Transverse colon (tissue), 4 donors: Measurements from ENCODE around the gene NUDT8.
"Not testable (repeated sequence)": the region's sequence is repeated elsewhere in the genome, so short reads cannot be mapped to it uniquely, and the experiment has no call there.

Experiments
- CTCF ChIP-seq, 5 experiments: fragments of 200-600 bp in 3 of 5; fragments of 450-650 bp in 2 of 5; sonication (generic) in 3 of 5; IDR thresholded peaks; 1 replicate in 2 of 5; 2 replicates in 3 of 5; pipeline ENCODE4 v1.5.1; 2016 to 2017; ENCODE audit warnings: antibody characterized with exemption in 5 of 5, inconsistent platforms in 3 of 5, mild to moderate bottlenecking in 2 of 5, moderate library complexity in 1 of 5
- EP300 ChIP-seq: sonication (generic); formaldehyde crosslinking; IDR thresholded peaks from one replicate; pipeline ENCODE4 v1.6.1; 2017; ENCODE audit warnings: antibody characterized with exemption, low read depth
- POLR2A ChIP-seq: fragments of 450-650 bp; IDR thresholded peaks from one replicate; pipeline ENCODE4 v1.6.1; 2016; ENCODE audit warnings: antibody characterized with exemption, mild to moderate bottlenecking, moderate library complexity
- POLR2AphosphoS5 ChIP-seq, 3 donors: sonication (generic); formaldehyde crosslinking; IDR thresholded peaks; one replicate each; pipeline ENCODE4 v1.6.1; 2016; ENCODE audit warnings: antibody characterized with exemption in 3 of 3

DNA sequence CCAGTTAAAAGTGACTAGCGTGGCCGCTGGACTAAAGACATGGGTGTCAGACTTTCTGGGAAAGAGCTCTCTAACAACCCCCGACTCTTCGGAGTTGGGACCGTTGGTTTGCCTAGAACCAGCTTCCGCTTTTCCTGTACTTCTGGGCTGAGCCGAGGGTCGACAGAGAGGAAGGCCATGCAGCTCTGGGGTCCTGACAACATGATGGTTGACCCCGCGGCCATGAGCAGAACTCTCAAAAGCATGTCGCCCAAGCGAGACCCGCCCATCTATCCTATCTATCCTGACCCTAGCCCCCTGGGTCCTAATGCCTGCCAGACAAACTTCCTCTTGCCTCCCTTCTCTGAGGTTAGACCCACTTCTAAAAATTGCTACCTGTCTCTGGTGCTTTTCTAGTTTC lies 9.1 kb downstream of the NUDT8 start:
- TF ChIP-seq CTCF (IDR thresholded peaks at IDR 0.05); EP300; POLR2A; POLR2AphosphoS5 (IDR thresholded peaks at IDR 0.05): not testable (repeated sequence)
